Activated gamma-delta T cell treated with anti-CD3 and anti-CD28 coated beads, Interleukin-2, amount 50 U/mL, for 16 hours (primary cell): ENCODE measurements around the gene KRTAP10-7.
"Not testable (repeated sequence)": the region's sequence is repeated elsewhere in the genome, so short reads cannot be mapped to it uniquely, and the experiment has no call there.

Experiments
- DNase-seq: peaks from one replicate; pipeline ENCODE4 v3.0.0-alpha.2; 2020; ENCODE audit warnings: low read depth

The KRTAP10-7 gene

GRCh38 chr21:44590897-44591800 is 9.2 kb upstream of the KRTAP10-7 start:
- not testable (repeated sequence) for DNase-seq

GRCh38 chr21:44591801-44592130 is 8.6 kb upstream of the KRTAP10-7 start:
- not testable (repeated sequence) for DNase-seq

DNA sequence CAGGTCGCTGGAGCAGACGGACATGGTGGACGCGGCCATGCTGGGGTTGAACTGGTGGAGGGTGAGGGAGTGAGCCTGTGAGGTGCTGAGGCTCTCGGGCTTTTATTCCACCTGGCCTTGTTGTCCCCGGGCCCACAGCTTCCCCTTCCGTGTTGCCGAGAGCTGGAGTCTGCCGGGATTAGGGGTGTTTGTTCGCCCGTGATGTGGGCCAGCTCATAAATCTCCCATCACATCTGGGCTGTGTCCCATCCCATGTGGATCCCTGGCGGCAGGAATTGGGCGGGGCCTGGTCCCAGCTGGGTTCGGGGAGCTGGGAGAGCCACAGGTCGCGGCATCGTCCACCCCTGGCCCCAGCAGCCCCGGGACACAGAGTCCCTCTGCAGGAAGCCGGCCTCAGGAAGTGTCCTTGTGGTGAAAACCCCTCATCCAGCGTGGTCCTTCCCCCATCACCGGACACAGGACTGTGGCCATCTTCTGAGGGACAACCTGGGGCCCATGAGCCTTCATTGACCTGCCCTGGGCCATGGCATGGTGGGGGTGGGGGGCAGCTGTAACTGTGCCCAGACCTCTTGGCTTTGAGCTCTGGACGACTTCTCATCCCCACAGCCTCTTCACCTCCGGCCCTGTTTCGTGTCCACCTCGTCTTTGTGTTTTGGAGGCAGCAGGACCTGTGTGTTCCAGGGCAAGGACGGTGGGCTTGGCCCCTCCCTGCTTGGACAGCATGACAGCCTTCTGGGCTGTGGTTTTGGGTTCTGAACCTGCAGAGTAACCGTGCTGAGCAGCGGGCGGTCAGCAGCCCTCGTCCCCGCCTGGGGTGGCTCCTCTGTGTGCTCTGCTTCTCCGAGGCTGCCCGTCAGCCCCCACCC is 7.7 kb upstream of the KRTAP10-7 start, which contains the start of gene KRTAP10-6:
TSS of gene KRTAP10-6 (minus strand) at position 60 of the 866 bp plus-strand sequence. CDS start at position 39, 21 bp downstream.
- DNase-seq = no peak

- DNase-seq = no peak
These were observed 6.6 kb upstream of the KRTAP10-7 start for GRCh38 chr21:44593598-44594405.

GRCh38 chr21:44594406-44594916 is 5.9 kb upstream of the KRTAP10-7 start:
- DNase-seq = no peak

DNA sequence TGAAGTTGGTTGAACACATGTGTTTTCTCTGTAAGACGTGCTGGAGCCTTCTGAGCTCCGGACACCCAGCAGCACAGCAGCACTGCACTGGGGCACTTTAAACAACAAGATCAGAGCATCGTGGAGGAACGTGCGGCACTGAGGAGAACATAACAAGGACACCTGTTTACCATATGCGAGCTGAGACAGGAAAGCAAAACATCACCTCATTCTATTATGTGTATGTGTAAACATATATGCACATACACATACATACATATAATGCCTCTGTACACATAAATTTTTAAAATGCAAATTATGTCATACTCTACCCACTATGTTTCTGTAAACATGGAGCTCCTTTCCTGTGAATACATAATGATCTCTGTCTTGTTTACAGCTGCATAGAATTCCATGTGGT is 4.9 kb upstream of the KRTAP10-7 start:
- DNase-seq = no peak

- no peak for DNase-seq
These were observed 4.2 kb upstream of the KRTAP10-7 start for GRCh38 chr21:44596068-44596725.

DNA sequence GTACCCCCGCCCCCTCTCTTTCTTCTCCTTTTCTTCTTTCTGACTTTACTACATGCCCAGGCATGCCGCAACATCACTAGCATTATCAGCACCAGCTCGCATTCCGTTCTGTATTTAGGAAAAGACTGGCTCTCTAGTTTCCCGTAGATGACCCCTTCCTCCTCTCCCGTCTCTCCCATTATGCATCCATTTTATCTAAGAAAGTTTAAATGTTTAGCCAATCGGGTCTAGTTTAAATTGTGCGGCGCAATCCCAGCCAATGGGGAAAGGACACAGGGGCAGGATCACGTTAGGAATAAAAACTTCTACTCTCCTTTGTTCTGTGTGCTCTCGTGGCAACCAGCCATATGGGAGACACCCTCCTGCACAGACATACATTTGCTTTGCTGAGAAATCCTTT is 2.3 kb upstream of the KRTAP10-7 start:
- DNase-seq = no peak

DNA sequence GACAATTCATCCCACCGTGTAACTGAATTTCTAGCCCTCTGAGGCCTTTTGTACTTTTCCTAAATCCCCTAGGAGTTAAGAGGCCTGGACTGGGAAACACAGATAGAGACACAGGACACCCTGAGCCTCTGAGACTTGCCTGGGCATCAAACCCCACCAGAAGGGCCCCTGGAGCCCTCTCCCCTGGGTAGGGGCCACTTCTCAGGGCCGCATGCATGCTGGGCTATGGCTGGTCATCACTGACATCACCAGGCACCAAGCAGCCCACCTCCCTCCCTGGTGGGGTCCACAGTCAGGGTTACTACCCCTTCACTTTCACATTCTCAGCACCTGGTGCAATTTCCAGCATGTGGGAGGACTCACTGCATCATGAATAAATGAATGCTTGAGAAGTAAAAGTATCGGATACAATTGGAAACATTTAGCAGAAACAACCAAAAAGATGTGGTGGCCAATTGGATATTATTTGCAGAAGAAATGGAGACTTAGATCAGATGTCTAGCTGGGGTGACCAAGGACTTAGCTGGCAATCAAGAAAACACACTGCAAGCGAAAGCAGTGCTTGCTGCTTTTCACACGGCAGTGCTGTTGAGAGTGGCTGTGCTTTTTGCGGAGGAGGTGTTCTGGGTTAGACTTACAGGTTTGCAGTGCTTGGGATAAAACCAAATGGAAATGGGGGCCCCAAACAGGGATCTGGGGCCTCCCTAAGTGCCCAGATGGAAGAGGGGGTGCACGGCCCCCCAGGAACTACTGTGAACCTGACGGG is 950 bp upstream of the KRTAP10-7 start:
- DNase-seq = no peak

GRCh38 chr21:44601091-44601490 is 694 bp downstream of the KRTAP10-7 start:
- not testable (repeated sequence) for DNase-seq

DNA sequence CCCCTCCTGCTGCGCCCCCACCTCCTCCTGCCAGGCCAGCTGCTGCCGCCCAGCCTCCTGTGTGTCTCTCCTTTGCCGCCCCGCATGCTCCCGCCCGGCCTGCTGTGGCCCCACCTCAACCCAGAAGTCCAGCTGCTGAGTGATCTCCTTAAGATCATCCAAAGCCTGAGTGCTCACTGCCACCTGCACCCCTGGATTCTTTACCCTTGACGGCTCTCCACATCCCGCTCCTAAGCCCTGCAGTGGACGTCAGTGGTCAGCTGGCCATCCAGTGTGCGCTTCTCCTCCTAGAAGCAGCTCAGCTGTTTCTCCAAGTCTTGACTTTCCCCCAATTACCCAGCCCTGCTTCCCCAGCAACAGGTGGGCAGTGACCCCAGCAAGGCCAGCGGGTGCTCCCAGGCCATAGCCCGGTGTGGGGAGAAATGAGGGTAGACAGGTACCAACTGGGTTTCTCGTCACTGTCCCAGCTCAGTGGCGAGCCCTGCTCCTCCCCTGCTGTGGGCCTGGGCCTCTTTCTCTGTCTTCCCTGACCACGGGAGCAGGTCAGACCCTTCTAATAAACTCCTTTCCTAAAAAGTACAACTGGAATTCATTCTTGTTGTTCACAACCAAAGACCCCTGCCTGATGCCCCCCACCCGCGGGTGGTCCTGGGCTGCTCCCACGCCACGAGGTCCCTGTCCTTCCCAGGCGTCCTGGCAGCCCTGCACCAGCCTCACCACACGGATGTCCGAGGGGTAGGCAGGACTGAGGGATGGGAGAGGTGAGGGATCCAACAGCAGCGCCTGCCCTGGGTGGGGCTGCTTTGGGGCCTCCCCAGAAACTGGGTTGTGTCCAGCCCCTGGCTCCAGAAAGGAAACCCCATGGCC is 1.4 kb downstream of the KRTAP10-7 start:
- DNase-seq = no peak

GRCh38 chr21:44602463-44602850 is 2.1 kb downstream of the KRTAP10-7 start:
- no peak for DNase-seq

DNA sequence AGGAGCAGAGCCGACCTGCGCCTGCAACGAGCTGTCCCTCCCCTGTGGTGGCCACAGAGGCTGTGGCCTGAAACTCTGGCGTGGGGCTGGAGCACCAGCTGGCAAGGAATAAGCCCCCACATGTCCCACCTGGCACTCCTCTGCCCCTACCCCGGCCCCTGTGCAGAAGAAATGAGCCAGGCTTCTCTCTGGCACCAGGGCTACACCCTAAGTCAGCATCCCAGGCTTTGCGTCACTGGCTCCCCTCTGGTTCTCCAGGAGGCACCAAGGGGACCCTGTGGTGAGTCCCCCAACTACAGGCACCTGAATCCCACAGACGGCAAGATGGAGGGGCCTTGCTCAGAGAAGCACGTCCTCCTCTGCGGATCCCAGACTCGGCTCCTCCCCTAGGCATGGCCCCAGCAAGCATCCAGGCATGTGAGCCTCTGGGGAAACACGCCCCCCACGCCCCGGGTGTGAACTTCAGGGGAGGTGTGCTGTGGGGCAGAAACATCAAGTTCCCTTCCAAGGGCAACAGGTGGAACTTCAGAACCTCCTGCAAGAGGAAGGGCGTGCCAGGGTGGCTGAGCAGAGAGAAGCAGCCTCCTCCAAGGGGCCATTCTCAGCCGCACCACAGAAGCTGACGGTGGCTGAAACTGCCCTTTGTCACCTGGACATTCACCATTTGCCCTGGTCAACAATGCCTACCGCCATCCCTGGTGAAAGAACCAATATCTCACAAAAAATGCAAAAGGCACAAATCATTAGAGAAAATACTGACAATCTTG is 2.9 kb downstream of the KRTAP10-7 start:
- no peak for DNase-seq

DNA sequence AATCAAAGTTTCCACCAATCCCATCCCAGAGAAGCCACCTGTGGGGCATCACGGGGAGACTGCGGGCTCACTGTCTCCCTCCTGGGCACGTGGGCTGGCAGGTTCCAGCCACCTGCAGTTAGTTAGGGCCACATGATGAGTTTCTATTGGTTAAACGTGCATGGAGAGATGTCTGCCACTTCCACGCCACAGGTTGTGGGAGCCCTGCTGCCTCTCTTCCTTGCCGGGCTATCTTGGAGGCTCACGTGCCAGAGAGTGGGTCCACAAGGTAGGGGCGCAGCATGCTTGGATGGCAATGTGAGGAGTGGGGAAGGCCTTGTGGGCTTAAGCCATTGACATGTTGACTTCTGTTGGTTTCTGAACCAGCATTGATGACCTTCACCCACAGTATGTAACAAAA is 3.5 kb downstream of the KRTAP10-7 start:
- DNase-seq = no peak

GRCh38 chr21:44606495-44606894 is 6.1 kb downstream of the KRTAP10-7 start:
- DNase-seq = no peak

GRCh38 chr21:44609193-44609592 is 8.8 kb downstream of the KRTAP10-7 start:
- DNase-seq = no peak

DNA sequence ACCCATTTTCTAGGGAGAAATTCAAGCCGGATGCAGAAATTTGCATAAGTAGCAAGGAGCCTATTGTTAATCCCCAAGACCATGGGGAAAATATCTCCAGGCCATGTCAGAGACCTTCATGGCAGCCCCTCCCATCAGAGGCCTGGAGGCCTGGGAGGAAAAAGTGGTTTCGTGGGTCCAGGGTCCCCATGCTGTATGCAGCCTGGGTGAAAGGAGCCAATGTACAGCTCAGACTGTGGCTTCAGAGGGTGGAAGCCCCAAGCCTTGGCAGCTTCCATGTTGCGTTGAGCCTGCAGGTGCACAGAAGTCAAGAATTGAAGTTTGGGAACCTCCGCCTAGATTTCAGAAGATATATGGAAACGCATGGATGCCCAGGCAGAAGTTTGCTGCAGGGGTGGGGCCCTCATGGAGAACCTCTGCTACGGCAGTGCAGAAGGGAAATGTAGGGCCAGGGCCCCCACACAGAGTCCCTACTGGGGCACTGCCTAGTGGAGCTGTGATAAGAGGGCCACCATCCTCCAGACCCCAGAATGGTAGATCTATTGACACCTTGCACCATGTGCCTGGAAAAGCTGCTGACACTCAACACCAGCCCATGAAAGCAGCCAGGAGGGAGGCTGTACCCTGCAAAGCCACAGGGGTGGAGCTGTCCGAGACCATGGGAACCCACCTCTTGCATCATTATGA is 9.9 kb downstream of the KRTAP10-7 start:
- not testable (repeated sequence) for DNase-seq

DNA sequence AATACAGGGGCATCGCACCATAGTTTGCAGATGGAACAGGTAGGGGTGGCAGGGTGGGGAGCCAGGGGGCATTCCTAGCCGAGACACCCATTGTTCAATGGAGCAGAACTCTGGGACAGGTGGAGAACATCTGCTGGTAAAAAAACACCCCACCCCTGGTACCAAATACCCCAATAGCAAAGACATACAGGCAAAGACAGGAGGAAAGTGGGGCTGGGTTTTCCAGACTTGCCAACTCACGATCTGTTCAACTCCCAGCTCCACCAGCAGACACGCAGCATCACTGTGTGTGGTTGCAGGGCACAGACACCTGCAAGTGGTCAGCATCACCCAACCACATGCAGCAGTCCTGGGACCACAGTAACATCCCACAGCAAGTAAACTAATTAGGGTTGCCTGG is 11.2 kb downstream of the KRTAP10-7 start:
- no peak for DNase-seq
